Calu3 (cell line): ENCODE results near the gene COBLL1. TPM values are rescaled to one million over a fixed set of nuclear protein-coding genes. Genes with fewer than 3 reads are reported as not detected.

Experiments
- BruUV-seq: library from RNA; stranded (reverse); fragments of 400-500 nt; replicated peaks from 2 replicates; lab custom pipeline; 2021; lab: Mats Ljungman, UMichigan
- CTCF ChIA-PET: fragments of 300-600 bp; sonication (Branson Sonifier 250); formaldehyde crosslinking; loops from one replicate; lab custom pipeline; 2022; ENCODE audit warnings: antibody characterized with exemption; lab: Charles Lee
- DNase-seq: peaks from one replicate; pipeline ENCODE4 v3.0.0; 2022
- H3K27ac Mint-ChIP-seq: one replicate; pipeline ENCODE4 v1.8.0; 2022; ENCODE audit warnings: mixed read lengths; ENCODE audit not compliant: unreplicated experiment
- H3K27me3 Mint-ChIP-seq: one replicate; pipeline ENCODE4 v1.8.0; 2022; ENCODE audit warnings: mixed read lengths; ENCODE audit not compliant: unreplicated experiment
- H3K36me3 Mint-ChIP-seq: one replicate; pipeline ENCODE4 v1.8.0; 2022; ENCODE audit warnings: mild to moderate bottlenecking, moderate library complexity, mixed read lengths; ENCODE audit not compliant: insufficient read depth, unreplicated experiment
- H3K4me1 Mint-ChIP-seq: one replicate; pipeline ENCODE4 v1.8.0; 2022; ENCODE audit warnings: mild to moderate bottlenecking, low read depth, mixed read lengths; ENCODE audit not compliant: unreplicated experiment
- H3K4me3 Mint-ChIP-seq: one replicate; pipeline ENCODE4 v1.8.0; 2022; ENCODE audit warnings: mild to moderate bottlenecking, low read depth, moderate library complexity, mixed read lengths; ENCODE audit not compliant: unreplicated experiment
- H3K9me3 Mint-ChIP-seq: one replicate; pipeline ENCODE4 v1.8.0; 2022; ENCODE audit warnings: low read depth, mixed read lengths; ENCODE audit not compliant: unreplicated experiment
- CTCF ChIP-seq: fragments of 200-600 bp; IDR thresholded peaks from one replicate; pipeline ENCODE4 v1.8.0; 2022; ENCODE audit warnings: antibody characterized with exemption; ENCODE audit not compliant: unreplicated experiment
- intact Hi-C: fragments of 100-400 bp; cut with micrococcal nuclease; formaldehyde crosslinking; loops from one replicate; pipeline ENCODE4 v1.10.0; 2022; ENCODE audit not compliant: unreplicated experiment
- total RNA-seq: library from RNA; stranded (reverse); gene quantifications from 2 replicates; pipeline ENCODE4 v1.2.3, GENCODE V29; 2022

COBLL1 gene
- total RNA-seq, 1 experiment from 2014 or later = 44.9 TPM

GRCh38 chr2:164773091-164773490, 68.5 kb downstream of the COBLL1 start:
- Mint-ChIP-seq H3K9me3 (no peaks in the 10 kb centered on the region), H3K27ac (no peak overlapping the region), H3K4me3 (no peak overlapping the region), H3K27me3 (no peaks in the 10 kb centered on the region), H3K4me1 (peaks cover 13% of the 10 kb centered on the region), H3K36me3 (no peaks in the 10 kb centered on the region)
- no TSS peak for BruUV-seq
- no peak for DNase-seq
- CTCF ChIA-PET = interaction anchor here (0.6 kb wide), 1 partner anchor 708 kb away, joined by 3 read pairs; no protein-coding TSS in a partner anchor
- intact Hi-C loops = no loop called here
- TF ChIP-seq CTCF = no peak

GRCh38 chr2:164771897-164772296, 69.7 kb downstream of the COBLL1 start:
- Mint-ChIP-seq H3K36me3 (no peaks in the 10 kb centered on the region), H3K4me1 (peaks cover 12% of the 10 kb centered on the region), H3K27me3 (no peaks in the 10 kb centered on the region), H3K27ac (no peak overlapping the region), H3K9me3 (no peaks in the 10 kb centered on the region), H3K4me3 (no peak overlapping the region)
- no TSS peak for BruUV-seq
- CTCF ChIA-PET = no interaction called here
- TF ChIP-seq CTCF = no peak
- DNase-seq = no peak
- intact Hi-C loops = no loop called here

GRCh38 chr2:164770421-164770916, 71.2 kb downstream of the COBLL1 start:
- Mint-ChIP-seq H3K27ac (no peak overlapping the region), H3K36me3 (no peaks in the 10 kb centered on the region)

GRCh38 chr2:164766954-164767320, 74.7 kb downstream of the COBLL1 start:
- CTCF ChIA-PET = no interaction called here
- BruUV-seq = no TSS peak
- TF ChIP-seq CTCF = no peak
- H3K4me3 Mint-ChIP-seq = no peak overlapping the region
- intact Hi-C loops = no loop called here
- H3K36me3 Mint-ChIP-seq = no peaks in the 10 kb centered on the region
- no peak overlapping the region for H3K27ac Mint-ChIP-seq
- H3K27me3 Mint-ChIP-seq = no peaks in the 10 kb centered on the region
- H3K9me3 Mint-ChIP-seq = no peaks in the 10 kb centered on the region
- H3K4me1 Mint-ChIP-seq = peaks cover 12% of the 10 kb centered on the region
- DNase-seq = no peak

More at GRCh38 chr2:164770421-164770916, 71.2 kb downstream of the COBLL1 start:
- TF ChIP-seq CTCF = no peak
- intact Hi-C loops = no loop called here
- CTCF ChIA-PET = no interaction called here
- Mint-ChIP-seq H3K27me3 (no peaks in the 10 kb centered on the region), H3K4me1 (peaks cover 9% of the 10 kb centered on the region), H3K4me3 (no peak overlapping the region), H3K9me3 (no peaks in the 10 kb centered on the region)
- no TSS peak for BruUV-seq
- no peak for DNase-seq
